Iris pigment epithelial cell (primary cell): ENCODE measurements around the gene FBLN5.
"Not testable (repeated sequence)": the region's sequence is repeated elsewhere in the genome, so short reads cannot be mapped to it uniquely, and the experiment has no call there.

ENCODE experiments used
- DNase-seq: peaks from one replicate; pipeline ENCODE4 v3.0.0-alpha.2; 2011; ENCODE audit warnings: low read depth

The FBLN5 gene

GRCh38 chr14:91861091-91861490 is 86.4 kb downstream of the FBLN5 start:
- no peak for DNase-seq

- DNase-seq: no peak
These were observed 87.3 kb downstream of the FBLN5 start for GRCh38 chr14:91860238-91860637.

- DNase-seq: peak; percentile 50
These were observed 88.8 kb downstream of the FBLN5 start for GRCh38 chr14:91858536-91859275.

- DNase-seq: no peak
These were observed 89.9 kb downstream of the FBLN5 start for GRCh38 chr14:91857614-91858013.

GRCh38 chr14:91854327-91854934 is 93.1 kb downstream of the FBLN5 start:
- no peak for DNase-seq

GRCh38 chr14:91851563-91851962 is 95.9 kb downstream of the FBLN5 start:
- no peak for DNase-seq

GRCh38 chr14:91848504-91849001 is 98.9 kb downstream of the FBLN5 start:
- no peak for DNase-seq

GRCh38 chr14:91847693-91848092 is 99.8 kb downstream of the FBLN5 start:
- no peak for DNase-seq

GRCh38 chr14:91845652-91846051 is 101.8 kb downstream of the FBLN5 start:
- no peak for DNase-seq

GRCh38 chr14:91845056-91845455 is 102.4 kb downstream of the FBLN5 start:
- DNase-seq: not testable (repeated sequence)

GRCh38 chr14:91844029-91844428 is 103.5 kb downstream of the FBLN5 start:
- no peak for DNase-seq

GRCh38 chr14:91843437-91843836 is 104.1 kb downstream of the FBLN5 start:
- DNase-seq: no peak

GRCh38 chr14:91841065-91841464 is 106.4 kb downstream of the FBLN5 start:
- DNase-seq: peak; percentile 9

- no peak for DNase-seq
These were observed 107.7 kb downstream of the FBLN5 start for GRCh38 chr14:91839749-91840148.

- DNase-seq: no peak
These were observed 110.4 kb downstream of the FBLN5 start for GRCh38 chr14:91837076-91837475.

GRCh38 chr14:91835920-91836843 is 111.3 kb downstream of the FBLN5 start:
- DNase-seq: no peak

GRCh38 chr14:91835197-91835919 is 112.1 kb downstream of the FBLN5 start:
- DNase-seq: no peak

- DNase-seq: no peak
These were observed 112.9 kb downstream of the FBLN5 start for GRCh38 chr14:91834571-91834970.

- DNase-seq: no peak
These were observed 116.2 kb downstream of the FBLN5 start for GRCh38 chr14:91831337-91831736.

- DNase-seq: no peak
These were observed 116.7 kb downstream of the FBLN5 start for GRCh38 chr14:91830777-91831176.

GRCh38 chr14:91829511-91829910 is 118.0 kb downstream of the FBLN5 start:
- DNase-seq: no peak

- no peak for DNase-seq
These were observed 119.7 kb downstream of the FBLN5 start for GRCh38 chr14:91827746-91828145.
